GM23338 (cell line): ENCODE measurements around the gene TTC12.

Experiments
- CTCF ChIP-seq, 2 experiments: fragments of 200-600 bp in 1 of 2; sonication (generic) in 1 of 2; conservative IDR thresholded peaks; 2 replicates each; pipeline versions ENCODE4 v1.5.1 to v1.6.1; 2016 to 2017; ENCODE audit warnings: antibody characterized with exemption in 2 of 2, low read depth in 2 of 2, mild to moderate bottlenecking in 2 of 2, moderate library complexity in 1 of 2
- EZH2 ChIP-seq: fragments of 200-600 bp; sonication (generic); IDR thresholded peaks from one replicate; pipeline ENCODE4 v1.8.0; 2017; ENCODE audit warnings: antibody characterized with exemption, mild to moderate bottlenecking, low read depth; ENCODE audit not compliant: unreplicated experiment
- POLR2AphosphoS5 ChIP-seq: IDR thresholded peaks from 2 replicates; pipeline ENCODE4 v1.6.1; 2016; ENCODE audit warnings: antibody characterized with exemption, low read depth
- REST ChIP-seq: IDR thresholded peaks from one replicate; pipeline ENCODE4 v1.6.1; 2018; ENCODE audit warnings: antibody characterized with exemption; ENCODE audit not compliant: unreplicated experiment

GRCh38 chr11:113377681-113378412, 63.5 kb downstream of the TTC12 start:
- TF ChIP-seq REST (no peak), EZH2 (no peak), POLR2AphosphoS5 (no peak), CTCF (conservative IDR thresholded peaks at IDR 0.05; ENCODE audit: low read depth in 2 of 2) (no peak)
